Measurements from ENCODE around the gene HOXD10. TPM values are rescaled to one million over a fixed set of nuclear protein-coding genes. Genes with fewer than 3 reads are reported as not detected.

The HOXD10 gene
- total and polyA plus RNA-seq, 12 donors, result not detected

- Histone ChIP-seq H3K36me3 (no peaks in the 10 kb centered on the region), H3K4me3 (no peak overlapping the region), H3K27ac (no peak overlapping the region), H3K27me3 (peaks cover 57 to 100% (median 100%) of the 10 kb centered on the region in 7 donors), H3K9me3 (peaks cover 0 to 2% (median 0%) of the 10 kb centered on the region in 11 donors), H3K4me1 (peaks cover 0 to 26% (median 17%) of the 10 kb centered on the region in 9 donors)
- DNase-seq (no peak), ATAC-seq (no peak)
- intact Hi-C loops (cut with DNase I), result no loop called here
- TF ChIP-seq, protein P1, sequence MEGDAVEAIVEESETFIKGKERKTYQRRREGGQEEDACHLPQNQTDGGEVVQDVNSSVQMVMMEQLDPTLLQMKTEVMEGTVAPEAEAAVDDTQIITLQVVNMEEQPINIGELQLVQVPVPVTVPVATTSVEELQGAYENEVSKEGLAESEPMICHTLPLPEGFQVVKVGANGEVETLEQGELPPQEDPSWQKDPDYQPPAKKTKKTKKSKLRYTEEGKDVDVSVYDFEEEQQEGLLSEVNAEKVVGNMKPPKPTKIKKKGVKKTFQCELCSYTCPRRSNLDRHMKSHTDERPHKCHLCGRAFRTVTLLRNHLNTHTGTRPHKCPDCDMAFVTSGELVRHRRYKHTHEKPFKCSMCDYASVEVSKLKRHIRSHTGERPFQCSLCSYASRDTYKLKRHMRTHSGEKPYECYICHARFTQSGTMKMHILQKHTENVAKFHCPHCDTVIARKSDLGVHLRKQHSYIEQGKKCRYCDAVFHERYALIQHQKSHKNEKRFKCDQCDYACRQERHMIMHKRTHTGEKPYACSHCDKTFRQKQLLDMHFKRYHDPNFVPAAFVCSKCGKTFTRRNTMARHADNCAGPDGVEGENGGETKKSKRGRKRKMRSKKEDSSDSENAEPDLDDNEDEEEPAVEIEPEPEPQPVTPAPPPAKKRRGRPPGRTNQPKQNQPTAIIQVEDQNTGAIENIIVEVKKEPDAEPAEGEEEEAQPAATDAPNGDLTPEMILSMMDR (IDR thresholded peaks at IDR 0.05), result no peak
- 14 to 16% methylated on average over 53 to 58 of the region's 58 CpGs for WGBS, 2 donors
Measured at GRCh38 chr2:176071330-176072291, 45.0 kb upstream of the HOXD10 start.

DNA sequence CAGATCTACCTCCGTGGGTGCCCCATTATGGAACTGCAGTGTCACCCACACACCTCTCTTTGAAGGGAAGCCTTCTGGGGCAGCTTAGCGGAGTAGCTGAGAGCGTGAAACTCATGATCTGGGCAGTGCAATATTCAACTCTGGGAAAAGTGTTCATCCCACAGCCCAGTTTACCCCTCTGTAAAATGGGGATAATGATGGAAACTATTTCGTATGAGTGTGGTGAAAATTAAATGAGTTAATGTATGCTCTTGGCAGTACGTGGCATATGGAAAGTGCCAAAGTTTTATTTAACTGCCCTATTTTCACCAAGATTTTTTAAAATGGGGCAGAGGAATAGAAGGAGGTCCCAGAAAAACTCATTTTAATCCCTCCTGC is 44.3 kb upstream of the HOXD10 start:
- ATAC-seq (no peak), DNase-seq (no peak)
- Histone ChIP-seq H3K4me1 (peaks cover 0 to 19% (median 14%) of the 10 kb centered on the region in 9 donors), H3K27me3 (peaks cover 61 to 100% (median 100%) of the 10 kb centered on the region in 7 donors), H3K4me3 (no peak overlapping the region), H3K9me3 (peaks cover 0 to 2% (median 0%) of the 10 kb centered on the region in 11 donors), H3K27ac (no peak overlapping the region), H3K36me3 (no peaks in the 10 kb centered on the region)
- WGBS, 2 donors, result 44 to 54% methylated on average over 5 of the region's 5 CpGs
- intact Hi-C loops (cut with DNase I), result no loop called here
- TF ChIP-seq, protein P1 (IDR thresholded peaks at IDR 0.05), result no peak

DNA sequence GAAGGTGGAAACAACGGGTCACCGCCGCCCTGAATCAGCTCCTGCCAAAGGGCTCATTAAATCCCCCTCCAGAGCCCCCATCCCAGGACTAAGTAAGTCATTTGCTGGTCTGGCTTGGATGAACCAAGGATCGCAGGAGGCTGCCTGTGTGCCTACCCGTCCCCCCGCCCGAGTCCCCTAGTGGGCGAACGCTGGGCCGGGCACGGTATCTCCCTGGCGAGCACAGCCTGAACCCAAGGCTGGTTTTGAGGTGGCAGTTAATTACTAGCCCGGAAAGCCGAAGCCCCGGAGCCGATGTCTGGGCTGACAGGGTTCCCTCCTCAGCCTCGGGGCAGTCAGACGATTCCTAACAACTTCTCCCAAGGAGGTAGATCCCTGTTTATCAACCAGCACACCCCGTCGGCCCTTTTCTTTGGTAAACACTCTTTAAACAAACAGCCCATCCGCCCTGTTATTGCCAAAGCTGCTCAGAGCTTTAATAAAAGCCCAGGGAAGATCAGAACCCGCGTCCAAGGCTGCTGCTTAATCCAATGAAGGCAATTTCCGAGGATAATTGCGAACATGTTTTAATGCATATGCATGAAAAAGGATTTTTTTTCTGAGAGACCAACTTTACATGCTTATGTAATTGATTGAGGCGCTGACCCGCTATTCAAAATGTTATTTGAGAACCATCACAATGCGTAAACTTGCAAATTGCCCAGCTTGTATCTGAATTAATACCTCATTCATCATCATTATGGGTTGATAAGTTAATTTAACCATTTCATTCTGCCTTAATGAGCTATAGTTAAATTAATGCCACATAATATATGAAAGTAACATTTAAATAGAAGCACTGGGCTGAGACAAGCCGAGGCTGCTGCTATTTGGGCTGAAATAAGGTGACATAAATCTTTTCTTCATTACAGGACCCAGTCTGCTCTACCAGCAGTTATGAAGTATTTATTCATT is 43.4 kb upstream of the HOXD10 start:
- TF ChIP-seq, protein P1 (IDR thresholded peaks at IDR 0.05), result no peak
- H3K27me3 ChIP-seq, result peaks cover 56 to 100% (median 100%) of the 10 kb centered on the region in 7 donors
- peaks cover 0 to 2% (median 0%) of the 10 kb centered on the region in 11 donors for H3K9me3 ChIP-seq
- no peak overlapping the region for H3K27ac ChIP-seq
- peaks cover 0 to 10% (median 4%) of the 10 kb centered on the region in 9 donors for H3K4me1 ChIP-seq
- no peaks in the 10 kb centered on the region for H3K36me3 ChIP-seq
- no peak overlapping the region for H3K4me3 ChIP-seq
- intact Hi-C loops (cut with DNase I), result no loop called here
- ATAC-seq, result no peak
- DNase-seq, result no peak
- 11 to 13% methylated on average over 29 of the region's 29 CpGs for WGBS, 2 donors

DNA sequence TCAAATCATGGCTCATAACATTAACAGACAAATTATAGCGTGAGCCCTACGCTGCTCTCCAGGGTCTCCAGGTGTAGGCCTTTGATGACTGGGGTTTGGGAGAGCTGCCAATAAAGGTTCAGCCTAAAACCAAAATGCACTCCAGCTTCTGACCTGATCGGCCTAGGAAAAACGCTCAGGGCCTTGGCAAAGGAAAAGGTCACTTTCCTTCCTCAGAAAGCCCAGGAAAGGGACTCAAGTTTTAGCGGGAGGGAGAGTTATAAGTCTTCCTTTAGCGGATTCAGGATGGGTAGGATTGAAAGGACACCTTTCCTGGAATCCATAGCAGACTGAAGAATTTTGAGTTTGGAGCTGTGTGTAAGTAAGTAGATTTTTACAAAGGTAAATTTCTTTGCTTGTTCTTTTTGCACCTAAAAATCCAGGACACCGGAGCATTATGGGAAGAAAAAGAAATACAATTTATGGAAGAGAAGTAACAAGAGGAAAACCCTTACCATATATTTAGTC is 41.6 kb upstream of the HOXD10 start:
- no peak for ATAC-seq
- Histone ChIP-seq H3K9me3 (peaks cover 0 to 2% (median 0%) of the 10 kb centered on the region in 11 donors), H3K36me3 (no peaks in the 10 kb centered on the region), H3K27ac (no peak overlapping the region), H3K4me3 (no peak overlapping the region), H3K4me1 (peaks cover 0 to 17% (median 7%) of the 10 kb centered on the region in 9 donors), H3K27me3 (peaks cover 55 to 100% (median 100%) of the 10 kb centered on the region in 7 donors)
- TF ChIP-seq, protein P1 (IDR thresholded peaks at IDR 0.05), result no peak
- no peak for DNase-seq
- WGBS, 2 donors, result 38 to 48% methylated on average over 7 of the region's 7 CpGs
- intact Hi-C loops (cut with DNase I), result no loop called here

Measured in heart right ventricle (tissue), 16 donors.